ENCODE data around the gene CCDC157.
A peak's percentile ranks its signal among the peaks of the same experiment; 100 is the strongest.

Gene CCDC157

GRCh38 chr22:30383061-30383460, 26.3 kb downstream of the CCDC157 start:
- Histone ChIP-seq H3K27me3 (no peaks in the 10 kb centered on the region), H3K9ac (no peak overlapping the region), H3K36me3 (peaks cover 0 to 28% (median 7%) of the 10 kb centered on the region in 11 experiments; a peak in 10 of 22 replicates), H3K4me1 (peaks cover 10 to 32% (median 27%) of the 10 kb centered on the region in 10 experiments), H3K9me3 (replicated peaks in 1 of 11) (no peaks in the 10 kb centered on the region), H3K4me2 (no peak overlapping the region), H3K27ac (no peak overlapping the region), H3K4me3 (no peak overlapping the region), H4K20me1 (peaks cover 0 to 4% (median 0%) of the 10 kb centered on the region in 11 experiments; a peak in 2 of 22 replicates)
- TF ChIP-seq Cebpa-rat (IDR thresholded peaks at IDR 0.05), result no peak

GRCh38 chr22:30385942-30386341, 29.1 kb downstream of the CCDC157 start:
- TF ChIP-seq Cebpa-rat (IDR thresholded peaks at IDR 0.05), result no peak
- Histone ChIP-seq H4K20me1 (peaks cover 0 to 4% (median 0%) of the 10 kb centered on the region in 11 experiments; a peak in 1 of 22 replicates), H3K27ac (no peak overlapping the region), H3K36me3 (peaks cover 0 to 27% (median 0%) of the 10 kb centered on the region in 11 experiments; a peak in 6 of 22 replicates), H3K4me3 (peak overlapping the region in 4 of 10 experiments; percentile 68 to 83 (median 74); a peak in 3 of 20 replicates), H3K9ac (peak overlapping the region in 8 of 11 experiments; percentile 81 to 90 (median 86); a peak in 11 of 22 replicates), H3K9me3 (replicated peaks in 1 of 11) (peaks cover 0 to 6% (median 0%) of the 10 kb centered on the region in 11 experiments; a peak in 8 of 22 replicates), H3K4me2 (peak overlapping the region; percentile 72 to 98 (median 86); a peak in 21 of 22 replicates), H3K27me3 (no peaks in the 10 kb centered on the region), H3K4me1 (peaks cover 14 to 24% (median 19%) of the 10 kb centered on the region in 10 experiments)

GRCh38 chr22:30386608-30386959, 29.8 kb downstream of the CCDC157 start:
- peak overlapping the region; percentile 80 to 90 (median 85) for H3K9ac ChIP-seq
- peak overlapping the region; percentile 72 to 98 (median 86) for H3K4me2 ChIP-seq
- H3K27ac ChIP-seq, result peak overlapping the region in 10 of 11 experiments; percentile 37 to 82 (median 78); a peak in 17 of 22 replicates
- no peaks in the 10 kb centered on the region for H3K27me3 ChIP-seq
- no peaks in the 10 kb centered on the region; a peak in 1 of 22 replicates for H4K20me1 ChIP-seq
- peaks cover 0 to 10% (median 0%) of the 10 kb centered on the region in 11 experiments; a peak in 8 of 22 replicates for H3K9me3 ChIP-seq (replicated peaks in 1 of 11)
- no peak for TF ChIP-seq Cebpa-rat (IDR thresholded peaks at IDR 0.05)
- H3K36me3 ChIP-seq, result peaks cover 0 to 22% (median 0%) of the 10 kb centered on the region in 11 experiments; a peak in 5 of 22 replicates
- H3K4me1 ChIP-seq, result peaks cover 20 to 30% (median 25%) of the 10 kb centered on the region in 10 experiments
- H3K4me3 ChIP-seq, result peak overlapping the region; percentile 68 to 83 (median 76)

- peak within 1 kb of the TSS; percentile 68 to 83 (median 76) for H3K4me3 ChIP-seq
- H3K4me1 ChIP-seq, result peaks cover 26 to 36% (median 31%) of the 10 kb centered on the region in 10 experiments
- no peaks in the 10 kb centered on the region for H3K27me3 ChIP-seq
- peak within 1 kb of the TSS; percentile 37 to 82 (median 78); a peak in 21 of 22 replicates for H3K27ac ChIP-seq
- H3K36me3 ChIP-seq, result peaks cover 0 to 20% (median 0%) of the 10 kb centered on the region in 11 experiments; a peak in 5 of 22 replicates
- peak within 1 kb of the TSS; percentile 80 to 90 (median 85) for H3K9ac ChIP-seq
- no peaks in the 10 kb centered on the region; a peak in 1 of 22 replicates for H4K20me1 ChIP-seq
- H3K4me2 ChIP-seq, result peak within 1 kb of the TSS; percentile 72 to 98 (median 86)
- TF ChIP-seq Cebpa-rat (IDR thresholded peaks at IDR 0.05), result no peak
- peaks cover 0 to 10% (median 0%) of the 10 kb centered on the region in 11 experiments; a peak in 8 of 22 replicates for H3K9me3 ChIP-seq (replicated peaks in 1 of 11)
Measured at GRCh38 chr22:30386960-30387827, 30.4 kb downstream of the CCDC157 start, which contains the start of gene RNF215. RNF215 (minus strand) TSS chr22:30387411; CDS start chr22:30387313, 98 bp downstream.

- Histone ChIP-seq H3K36me3 (no peaks in the 10 kb centered on the region), H3K4me2 (peak overlapping the region; percentile 34 to 79 (median 55)), H3K9me3 (replicated peaks in 1 of 11) (peaks cover 0 to 10% (median 0%) of the 10 kb centered on the region in 11 experiments; a peak in 8 of 22 replicates), H3K27me3 (no peaks in the 10 kb centered on the region), H3K4me1 (peaks cover 41 to 52% (median 45%) of the 10 kb centered on the region in 10 experiments), H3K4me3 (no peak overlapping the region), H4K20me1 (no peaks in the 10 kb centered on the region; a peak in 1 of 22 replicates), H3K27ac (peak overlapping the region; percentile 10 to 66 (median 46); a peak in 17 of 22 replicates), H3K9ac (peak overlapping the region in 6 of 11 experiments; percentile 14 to 43 (median 26); a peak in 7 of 22 replicates)
- no peak for TF ChIP-seq Cebpa-rat (IDR thresholded peaks at IDR 0.05)
Measured at GRCh38 chr22:30390974-30391691, 34.3 kb downstream of the CCDC157 start.

- no peak overlapping the region for H3K4me3 ChIP-seq
- H3K9me3 ChIP-seq (replicated peaks in 1 of 11), result peaks cover 0 to 10% (median 0%) of the 10 kb centered on the region in 11 experiments; a peak in 8 of 22 replicates
- H4K20me1 ChIP-seq, result peaks cover 0 to 4% (median 0%) of the 10 kb centered on the region in 11 experiments; a peak in 4 of 22 replicates
- peak overlapping the region; percentile 57 to 88 (median 79) for H3K4me2 ChIP-seq
- H3K9ac ChIP-seq, result peak overlapping the region in 8 of 11 experiments; percentile 11 to 59 (median 38); a peak in 11 of 22 replicates
- peak overlapping the region in 5 of 11 experiments; percentile 1 to 45 (median 30); a peak in 6 of 22 replicates for H3K27ac ChIP-seq
- H3K4me1 ChIP-seq, result peaks cover 46 to 56% (median 52%) of the 10 kb centered on the region in 10 experiments
- H3K27me3 ChIP-seq, result peaks cover 0 to 7% (median 3%) of the 10 kb centered on the region in 11 experiments; a peak in 11 of 22 replicates
- no peak for TF ChIP-seq Cebpa-rat (IDR thresholded peaks at IDR 0.05)
- no peaks in the 10 kb centered on the region for H3K36me3 ChIP-seq
Measured at GRCh38 chr22:30392661-30393321, 36.0 kb downstream of the CCDC157 start.

- peak overlapping the region; percentile 57 to 88 (median 79) for H3K4me2 ChIP-seq
- H3K4me3 ChIP-seq, result no peak overlapping the region
- no peak for TF ChIP-seq Cebpa-rat (IDR thresholded peaks at IDR 0.05)
- peak overlapping the region in 5 of 11 experiments; percentile 1 to 45 (median 30); a peak in 6 of 22 replicates for H3K27ac ChIP-seq
- H3K27me3 ChIP-seq, result peaks cover 0 to 12% (median 4%) of the 10 kb centered on the region in 11 experiments; a peak in 11 of 22 replicates
- peaks cover 0 to 9% (median 0%) of the 10 kb centered on the region in 11 experiments; a peak in 6 of 22 replicates for H4K20me1 ChIP-seq
- peaks cover 51 to 61% (median 57%) of the 10 kb centered on the region in 10 experiments for H3K4me1 ChIP-seq
- H3K9me3 ChIP-seq (replicated peaks in 1 of 11), result peaks cover 0 to 10% (median 0%) of the 10 kb centered on the region in 11 experiments; a peak in 8 of 22 replicates
- H3K9ac ChIP-seq, result peak overlapping the region in 8 of 11 experiments; percentile 11 to 59 (median 38); a peak in 10 of 22 replicates
- H3K36me3 ChIP-seq, result no peaks in the 10 kb centered on the region
Measured at GRCh38 chr22:30393322-30393680, 36.5 kb downstream of the CCDC157 start.

Measured in BLaER1 treated with 17β-estradiol and CSF1 and Interleukin-3, amounts not matched to agents 10 nM and 100 nM (cell line).